C4-2B (cell line): Measurements from ENCODE around the gene GALNT2.

ENCODE experiments used
- ZFX ChIP-seq: fragments of 450-650 bp; IDR thresholded peaks from 2 replicates; pipeline ENCODE4 v1.6.1; 2017
- TF ChIP-seq, protein P1 (sequence below): fragments of 450-650 bp; conservative IDR thresholded peaks from 2 replicates; pipeline ENCODE4 v1.5.1; 2017; ENCODE audit warnings: mild to moderate bottlenecking

DNA sequence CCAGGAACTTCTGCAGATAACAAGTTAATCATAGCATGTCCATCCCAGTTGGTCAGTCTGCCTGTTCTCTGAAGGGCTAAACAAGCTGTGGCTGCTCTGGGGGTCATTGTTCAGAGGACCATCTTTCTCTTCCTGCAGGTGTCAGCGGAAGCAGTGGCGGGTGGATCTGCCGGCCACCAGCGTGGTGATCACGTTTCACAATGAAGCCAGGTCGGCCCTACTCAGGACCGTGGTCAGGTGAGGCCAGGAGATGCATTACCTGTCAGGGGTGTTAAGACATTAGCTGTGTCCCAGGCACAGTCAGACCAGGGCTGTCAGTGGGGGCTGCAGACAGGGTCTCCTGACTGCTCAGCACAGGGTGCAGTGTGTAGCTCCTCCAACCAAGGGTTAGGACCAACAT, 168.8 kb downstream of the GALNT2 start:
- TF ChIP-seq, protein P1, sequence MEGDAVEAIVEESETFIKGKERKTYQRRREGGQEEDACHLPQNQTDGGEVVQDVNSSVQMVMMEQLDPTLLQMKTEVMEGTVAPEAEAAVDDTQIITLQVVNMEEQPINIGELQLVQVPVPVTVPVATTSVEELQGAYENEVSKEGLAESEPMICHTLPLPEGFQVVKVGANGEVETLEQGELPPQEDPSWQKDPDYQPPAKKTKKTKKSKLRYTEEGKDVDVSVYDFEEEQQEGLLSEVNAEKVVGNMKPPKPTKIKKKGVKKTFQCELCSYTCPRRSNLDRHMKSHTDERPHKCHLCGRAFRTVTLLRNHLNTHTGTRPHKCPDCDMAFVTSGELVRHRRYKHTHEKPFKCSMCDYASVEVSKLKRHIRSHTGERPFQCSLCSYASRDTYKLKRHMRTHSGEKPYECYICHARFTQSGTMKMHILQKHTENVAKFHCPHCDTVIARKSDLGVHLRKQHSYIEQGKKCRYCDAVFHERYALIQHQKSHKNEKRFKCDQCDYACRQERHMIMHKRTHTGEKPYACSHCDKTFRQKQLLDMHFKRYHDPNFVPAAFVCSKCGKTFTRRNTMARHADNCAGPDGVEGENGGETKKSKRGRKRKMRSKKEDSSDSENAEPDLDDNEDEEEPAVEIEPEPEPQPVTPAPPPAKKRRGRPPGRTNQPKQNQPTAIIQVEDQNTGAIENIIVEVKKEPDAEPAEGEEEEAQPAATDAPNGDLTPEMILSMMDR = no peak
- TF ChIP-seq ZFX = no peak
